ENCODE results near the gene NHLRC1. TPM values are rescaled to one million over a fixed set of nuclear protein-coding genes. Genes with fewer than 3 reads are reported as not detected.

Gene NHLRC1
- total RNA-seq, 2 donors from 2014 or later, result 0.14 TPM

Other genes starting within 250 kb of the NHLRC1 start
- gene KIF13A, start 135.0 kb downstream of the NHLRC1 start, total RNA-seq, result under 1 TPM; 0.10 to 0.46 TPM
- gene TPMT, start 32.4 kb upstream of the NHLRC1 start, total RNA-seq, result 1 to 10 TPM; 6.7 to 8.2 TPM
- gene KDM1B, start 32.7 kb upstream of the NHLRC1 start, total RNA-seq, result 10 to 100 TPM in 1 of 2 donors, 1 to 10 TPM in 1; 9.9 to 12.2 TPM
- 100 to 1,000 TPM; 175 to 204 TPM for gene DEK, start 141.9 kb upstream of the NHLRC1 start, total RNA-seq